ENCODE measurements around the gene FLRT1.

DNA sequence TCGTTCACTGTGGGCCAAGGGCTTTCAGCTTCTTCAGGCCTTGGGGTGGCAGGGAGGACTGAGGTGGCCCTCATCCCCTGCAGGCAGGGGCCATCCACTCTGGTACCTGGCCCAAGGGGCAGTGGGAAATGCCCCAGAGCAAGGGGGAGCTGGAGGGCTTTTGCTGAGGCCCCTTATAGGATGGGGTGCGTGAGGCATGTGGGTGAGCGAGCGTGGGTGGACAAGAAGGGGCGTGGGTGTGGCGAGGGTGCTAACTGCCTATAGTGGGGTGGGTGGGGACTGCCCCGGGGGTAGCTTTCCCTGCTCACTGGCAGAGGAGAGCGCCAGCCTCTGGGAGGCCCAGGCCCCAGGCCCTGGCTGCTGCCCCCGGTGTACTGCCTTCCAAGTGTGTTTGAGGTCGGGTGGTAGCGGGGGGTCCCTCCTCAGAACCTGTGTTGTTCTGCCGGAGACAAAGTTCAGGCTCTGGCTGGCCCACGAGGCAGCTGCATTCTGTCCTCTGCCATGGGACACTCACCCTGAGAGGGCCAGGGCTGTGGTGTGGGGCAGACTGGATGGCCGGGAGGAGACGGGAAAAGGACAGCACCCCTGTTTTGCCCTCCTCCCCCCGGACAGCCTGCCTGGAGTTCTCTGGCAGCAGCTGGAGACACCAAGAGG lies 3.4 kb downstream of the FLRT1 start:
- TF ChIP-seq, protein P1, sequence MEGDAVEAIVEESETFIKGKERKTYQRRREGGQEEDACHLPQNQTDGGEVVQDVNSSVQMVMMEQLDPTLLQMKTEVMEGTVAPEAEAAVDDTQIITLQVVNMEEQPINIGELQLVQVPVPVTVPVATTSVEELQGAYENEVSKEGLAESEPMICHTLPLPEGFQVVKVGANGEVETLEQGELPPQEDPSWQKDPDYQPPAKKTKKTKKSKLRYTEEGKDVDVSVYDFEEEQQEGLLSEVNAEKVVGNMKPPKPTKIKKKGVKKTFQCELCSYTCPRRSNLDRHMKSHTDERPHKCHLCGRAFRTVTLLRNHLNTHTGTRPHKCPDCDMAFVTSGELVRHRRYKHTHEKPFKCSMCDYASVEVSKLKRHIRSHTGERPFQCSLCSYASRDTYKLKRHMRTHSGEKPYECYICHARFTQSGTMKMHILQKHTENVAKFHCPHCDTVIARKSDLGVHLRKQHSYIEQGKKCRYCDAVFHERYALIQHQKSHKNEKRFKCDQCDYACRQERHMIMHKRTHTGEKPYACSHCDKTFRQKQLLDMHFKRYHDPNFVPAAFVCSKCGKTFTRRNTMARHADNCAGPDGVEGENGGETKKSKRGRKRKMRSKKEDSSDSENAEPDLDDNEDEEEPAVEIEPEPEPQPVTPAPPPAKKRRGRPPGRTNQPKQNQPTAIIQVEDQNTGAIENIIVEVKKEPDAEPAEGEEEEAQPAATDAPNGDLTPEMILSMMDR (IDR thresholded peaks at IDR 0.05), result no peak
- TF ChIP-seq POLR2AphosphoS5 (IDR thresholded peaks at IDR 0.05), result no peak

All from gastroesophageal sphincter (tissue), 3 donors.